IMR-90 (cell line): ENCODE results near the gene KLHL41. TPM values are rescaled to one million over a fixed set of nuclear protein-coding genes. Genes with fewer than 3 reads are reported as not detected.

Experiments
- ATAC-seq: fragments of 200-7000 bp; cut with Tn5 transposase; 2 replicates; pipeline ENCODE4 v1.9.1; 2020; ENCODE audit warnings: low read depth, mild to moderate bottlenecking, moderate library complexity
- BruUV-seq: library from RNA; stranded (reverse); fragments of 400-500 nt; replicated peaks from 2 replicates; lab custom pipeline; 2021; lab: Mats Ljungman, UMichigan
- CTCF ChIA-PET: fragments of 300-600 bp; formaldehyde crosslinking; extraction: SDS; loops from one replicate; lab custom pipeline; 2021; ENCODE audit warnings: antibody characterized with exemption; lab: Yijun Ruan, JAX
- POLR2A ChIA-PET: fragments of 300-600 bp; sonication (Branson Sonifier 250); formaldehyde crosslinking; loops from one replicate; lab custom pipeline; 2022; ENCODE audit warnings: antibody characterized with exemption; ENCODE audit not compliant: unreplicated experiment; lab: Charles Lee
- DNase-seq: peaks from one replicate; pipeline ENCODE4 v3.0.0; 2013
- H2AFZ ChIP-seq: replicated peaks from 2 replicates; pipeline ENCODE3; 2013; ENCODE audit warnings: low read length, mild to moderate bottlenecking; ENCODE audit not compliant: poor library complexity
- H2AK5ac ChIP-seq: 2 replicates; pipeline ENCODE4 v1.6.1; 2013; ENCODE audit warnings: low read depth, low read length, inconsistent platforms
- H2AK9ac ChIP-seq: replicated peaks from 2 replicates; pipeline ENCODE3; 2013; ENCODE audit warnings: mild to moderate bottlenecking, low read depth, low read length, moderate library complexity; ENCODE audit not compliant: poor library complexity
- H2BK120ac ChIP-seq: 2 replicates; pipeline ENCODE4 v1.6.1; 2013; ENCODE audit warnings: low read depth, low read length, inconsistent platforms
- H2BK15ac ChIP-seq: 3 replicates; pipeline ENCODE4 v1.6.1; 2013; ENCODE audit warnings: low read depth, low read length, inconsistent platforms
- H2BK20ac ChIP-seq: 2 replicates; pipeline ENCODE4 v1.6.1; 2013; ENCODE audit warnings: low read depth, mild to moderate bottlenecking, inconsistent platforms, low read length, moderate library complexity
- H2BK5ac ChIP-seq: 2 replicates; pipeline ENCODE4 v1.6.1; 2013; ENCODE audit warnings: mild to moderate bottlenecking, low read depth, low read length, inconsistent platforms; ENCODE audit not compliant: poor library complexity, severe bottlenecking
- H3K14ac ChIP-seq: replicated peaks from 2 replicates; pipeline ENCODE4 v1.6.1; 2013; ENCODE audit warnings: low read depth, low read length, inconsistent platforms
- H3K18ac ChIP-seq: 2 replicates; pipeline ENCODE4 v1.6.1; 2013; ENCODE audit warnings: low read depth, low read length, control low read depth
- H3K23ac ChIP-seq: 2 replicates; pipeline ENCODE4 v1.6.1; 2013; ENCODE audit warnings: low read depth, low read length, inconsistent platforms
- H3K27ac ChIP-seq: 2 replicates; pipeline ENCODE4 v1.5.1; 2013; ENCODE audit warnings: mild to moderate bottlenecking, control low read depth, low read length; ENCODE audit not compliant: insufficient read depth
- H3K27me3 ChIP-seq: 2 replicates; pipeline ENCODE4 v1.6.1; 2013; ENCODE audit warnings: low read length; ENCODE audit not compliant: control insufficient read depth, insufficient read depth
- H3K36me3 ChIP-seq: 2 replicates; pipeline ENCODE4 v1.6.1; 2013; ENCODE audit warnings: low read length, mixed read lengths; ENCODE audit not compliant: control insufficient read depth, insufficient read depth
- H3K4ac ChIP-seq: 2 replicates; pipeline ENCODE4 v1.6.1; 2013; ENCODE audit warnings: low read depth, low read length, inconsistent platforms
- H3K4me1 ChIP-seq: 2 replicates; pipeline ENCODE4 v1.6.1; 2013; ENCODE audit warnings: low read length, mixed read lengths; ENCODE audit not compliant: control insufficient read depth, insufficient read depth
- H3K4me2 ChIP-seq: 2 replicates; pipeline ENCODE4 v1.6.1; 2013; ENCODE audit warnings: low read depth, mild to moderate bottlenecking, control low read depth, low read length, moderate library complexity
- H3K4me3 ChIP-seq: 2 replicates; pipeline ENCODE4 v1.5.1; 2013; ENCODE audit warnings: low read depth, mild to moderate bottlenecking, control low read depth, low read length, moderate library complexity; ENCODE audit not compliant: insufficient read depth
- H3K56ac ChIP-seq: 2 replicates; pipeline ENCODE4 v1.6.1; 2013; ENCODE audit warnings: low read length, inconsistent platforms; ENCODE audit not compliant: insufficient read depth; ENCODE audit errors: extremely low read depth
- H3K79me1 ChIP-seq, 2 experiments: 2 replicates each; pipeline ENCODE4 v1.6.1; 2013; ENCODE audit warnings: low read length in 2 of 2, inconsistent platforms in 1 of 2, low read depth in 1 of 2
- H3K9ac ChIP-seq: 2 replicates; pipeline ENCODE4 v1.6.1; 2013; ENCODE audit warnings: low read depth, low read length, control low read depth
- H3K9me1 ChIP-seq: 2 replicates; pipeline ENCODE4 v1.6.1; 2013; ENCODE audit warnings: low read length, inconsistent platforms; ENCODE audit not compliant: insufficient read depth
- H3K9me3 ChIP-seq: 2 replicates; pipeline ENCODE4 v1.6.1; 2013; ENCODE audit warnings: low read length; ENCODE audit not compliant: control insufficient read depth, insufficient read depth
- H4K20me1 ChIP-seq: 2 replicates; pipeline ENCODE4 v1.6.1; 2013; ENCODE audit warnings: low read length, inconsistent platforms; ENCODE audit not compliant: insufficient read depth
- H4K5ac ChIP-seq: 2 replicates; pipeline ENCODE4 v1.6.1; 2013; ENCODE audit warnings: mild to moderate bottlenecking, low read depth, low read length, control low read depth
- H4K8ac ChIP-seq, 2 experiments: 2 replicates each; pipeline ENCODE4 v1.6.1; 2013; ENCODE audit warnings: low read depth in 2 of 2, low read length in 2 of 2, control low read depth in 1 of 2, inconsistent platforms in 1 of 2
- H4K91ac ChIP-seq: 2 replicates; pipeline ENCODE4 v1.6.1; 2013; ENCODE audit warnings: low read depth, low read length, inconsistent platforms; ENCODE audit not compliant: insufficient read depth
- BHLHE40 ChIP-seq: fragments of 150-350 bp; IDR thresholded peaks from 2 replicates; pipeline ENCODE4 v1.6.1; 2016; ENCODE audit warnings: mild to moderate bottlenecking, low read depth, low read length
- CEBPB ChIP-seq: IDR thresholded peaks from 2 replicates; pipeline ENCODE4 v1.6.1; 2012; ENCODE audit warnings: low read depth, low read length, improper control_type of control experiment
- CHD1 ChIP-seq: IDR thresholded peaks from 2 replicates; pipeline ENCODE4 v1.6.1; 2012; ENCODE audit warnings: low read depth, low read length, improper control_type of control experiment
- CTCF ChIP-seq: conservative IDR thresholded peaks from 2 replicates; pipeline ENCODE4 v1.5.1; 2012; ENCODE audit warnings: mild to moderate bottlenecking, low read depth, low read length, improper control_type of control experiment
- MAFK ChIP-seq: IDR thresholded peaks from 2 replicates; pipeline ENCODE4 v1.6.1; 2012; ENCODE audit warnings: low read depth, low read length, improper control_type of control experiment
- MAZ ChIP-seq: IDR thresholded peaks from 2 replicates; pipeline ENCODE4 v1.6.1; 2012; ENCODE audit warnings: low read depth, mild to moderate bottlenecking, low read length, improper control_type of control experiment, moderate library complexity, borderline replicate concordance
- MXI1 ChIP-seq: IDR thresholded peaks from 2 replicates; pipeline ENCODE4 v1.6.1; 2012; ENCODE audit warnings: low read depth, mild to moderate bottlenecking, low read length, moderate library complexity, borderline replicate concordance
- POLR2A ChIP-seq: IDR thresholded peaks from 2 replicates; pipeline ENCODE4 v1.6.1; 2012; ENCODE audit warnings: mild to moderate bottlenecking, low read depth, low read length
- RAD21 ChIP-seq: IDR thresholded peaks from 2 replicates; pipeline ENCODE4 v1.6.1; 2012; ENCODE audit warnings: low read length, improper control_type of control experiment
- WGBS, 2 experiments: methylation state at CpG; one replicate each; pipeline versions ENCODE4 v1.1.5 to v1.1.7; 2013; ENCODE audit warnings: missing lambda C conversion rate in 2 of 2; ENCODE audit not compliant: insufficient read length in 1 of 2; ENCODE audit errors: extremely low coverage in 2 of 2; 5-methylcytosine and 5-hydroxymethylcytosine counted together
- dilution Hi-C: fragments of 300-500 bp; cut with HindIII; formaldehyde crosslinking; loops from one replicate; pipeline ENCODE4 v1.14.3; 2018; ENCODE audit warnings: low sequenced_read_pairs; ENCODE audit not compliant: unreplicated experiment
- in situ Hi-C: fragments of 300-500 bp; cut with MboI; formaldehyde crosslinking; loops from 3 replicates; pipeline ENCODE4 v1.14.3; 2019; ENCODE audit warnings: low sequenced_read_pairs, inconsistent platforms, mixed read lengths
- intact Hi-C: fragments of 100-400 bp; cut with micrococcal nuclease; formaldehyde crosslinking; loops from 2 replicates; pipeline ENCODE4 v1.10.0; 2022
- polyA plus RNA-seq, 3 experiments: library from polyadenylated mRNA; depleted of rRNA; stranded (reverse); fragments of >200 nt; gene quantifications; 2 replicates each; pipeline ENCODE4 v1.2.3, GENCODE V29; 2012; ENCODE audit warnings: low replicate concordance in 1 of 3
- total RNA-seq: library from RNA; depleted of rRNA; stranded (reverse); fragments of >200 nt; gene quantifications from 2 replicates; pipeline ENCODE4 v1.2.3, GENCODE V29; 2012
- TF ChIP-seq, protein P1 (sequence below): fragments of 150-350 bp; IDR thresholded peaks from 2 replicates; pipeline ENCODE4 v1.6.1; 2016; ENCODE audit warnings: low read depth, mild to moderate bottlenecking, low read length, moderate library complexity, borderline replicate concordance

KLHL41 gene
- total and polyA plus RNA-seq, 2 of the 4 experiments (the other 2 are of a cell fraction), result 0.10 to 0.18 TPM

GRCh38 chr2:169462896-169463695 lies 46.4 kb upstream of the KLHL41 start (continued):
- no peak for TF ChIP-seq CTCF

DNA sequence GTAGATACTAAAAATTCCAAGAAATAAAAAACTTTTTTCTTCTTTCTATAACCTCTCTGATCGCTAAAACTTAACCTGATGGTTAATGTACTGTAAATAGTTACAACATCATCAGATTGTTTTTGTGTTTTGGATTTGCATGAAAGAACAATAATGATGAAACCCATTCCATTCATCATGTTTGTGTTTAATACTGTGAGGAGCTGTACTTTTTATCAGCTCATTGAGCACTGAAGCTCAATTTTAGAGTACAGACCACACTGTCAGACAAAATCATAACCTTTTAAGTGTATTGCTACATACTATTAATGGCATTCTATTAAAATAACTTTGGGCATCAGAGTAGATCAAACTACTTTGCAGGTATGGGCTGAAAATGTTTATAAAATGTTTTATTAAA lies 45.0 kb upstream of the KLHL41 start:
- peaks cover 4% of the 10 kb centered on the region; the same call in 1 of the 2 replicates for H3K9me1 ChIP-seq
- H3K36me3 ChIP-seq, result no peaks in the 10 kb centered on the region
- no CpG with 5 or more reads among the region's 1 CpG for WGBS, 2 experiments
- peak overlapping the region; percentile 52; the same call in 1 of the 2 replicates for H3K18ac ChIP-seq
- no peak overlapping the region for H2AK5ac ChIP-seq
- H3K27me3 ChIP-seq, result no peaks in the 10 kb centered on the region
- no peaks in the 10 kb centered on the region for H4K20me1 ChIP-seq
- ChIA-PET POLR2A (no interaction called here), CTCF (no interaction called here)
- peaks cover 10% of the 10 kb centered on the region for H3K4me1 ChIP-seq
- H3K4me3 ChIP-seq, result no peak overlapping the region
- DNase-seq (no peak), ATAC-seq (no peak)
- peak overlapping the region; percentile 18 for H2BK5ac ChIP-seq
- H4K91ac ChIP-seq, result no peak overlapping the region
- H3K27ac ChIP-seq, result no peak overlapping the region
- no peak overlapping the region for H2BK20ac ChIP-seq
- H2BK120ac ChIP-seq, result no peak overlapping the region
- H3K14ac ChIP-seq, result no peak overlapping the region
- 0 out of 4 replicates have a peak overlapping the region, but pooled peaks of 1 of the 2 experiments have one; percentile 0 for H4K8ac ChIP-seq
- no peaks in the 10 kb centered on the region for H3K9me3 ChIP-seq
- no TSS peak for BruUV-seq
- H3K23ac ChIP-seq, result no peak overlapping the region
- H3K56ac ChIP-seq, result no peak overlapping the region
- in situ Hi-C loops, result no loop called here
- no peak overlapping the region for H2AFZ ChIP-seq
- intact Hi-C loops, result no loop called here
- H3K79me1 ChIP-seq, result no peaks in the 10 kb centered on the region
- H3K9ac ChIP-seq, result no peak overlapping the region
- H2AK9ac ChIP-seq, result no peak overlapping the region
- dilution Hi-C loops, result no loop called here
- no peak overlapping the region for H3K4ac ChIP-seq
- peak overlapping the region; percentile 29; the same call in 1 of the 2 replicates for H4K5ac ChIP-seq
- H3K4me2 ChIP-seq, result no peak overlapping the region
- no peak overlapping the region; the same call in 2 of the 3 replicates for H2BK15ac ChIP-seq
- TF ChIP-seq MAZ (no peak), CHD1 (no peak), RAD21 (no peak), CEBPB (no peak), POLR2A (no peak), BHLHE40 (no peak), CTCF (no peak), MXI1 (no peak), MAFK (no peak)
- TF ChIP-seq, protein P1, sequence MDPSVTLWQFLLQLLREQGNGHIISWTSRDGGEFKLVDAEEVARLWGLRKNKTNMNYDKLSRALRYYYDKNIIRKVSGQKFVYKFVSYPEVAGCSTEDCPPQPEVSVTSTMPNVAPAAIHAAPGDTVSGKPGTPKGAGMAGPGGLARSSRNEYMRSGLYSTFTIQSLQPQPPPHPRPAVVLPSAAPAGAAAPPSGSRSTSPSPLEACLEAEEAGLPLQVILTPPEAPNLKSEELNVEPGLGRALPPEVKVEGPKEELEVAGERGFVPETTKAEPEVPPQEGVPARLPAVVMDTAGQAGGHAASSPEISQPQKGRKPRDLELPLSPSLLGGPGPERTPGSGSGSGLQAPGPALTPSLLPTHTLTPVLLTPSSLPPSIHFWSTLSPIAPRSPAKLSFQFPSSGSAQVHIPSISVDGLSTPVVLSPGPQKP, result no peak
